Activated CD4-positive, alpha-beta memory T cell treated with anti-CD3 and anti-CD28 coated beads, Interleukin-2, amount 10 ng/mL, durations not matched to agents 7 days and 5 days (primary cell): ENCODE measurements around the gene AMMECR1. TPM values are rescaled to one million over a fixed set of nuclear protein-coding genes. Genes with fewer than 3 reads are reported as not detected.
"Not testable (repeated sequence)": the region's sequence is repeated elsewhere in the genome, so short reads cannot be mapped to it uniquely, and the experiment has no call there.

Experiments
- CTCF ChIA-PET: fragments of 350-600 bp; sonication (Branson Sonifier 250); formaldehyde crosslinking; loops from one replicate; lab custom pipeline; 2021; ENCODE audit warnings: antibody characterized with exemption, inconsistent platforms; lab: Charles Lee
- POLR2A ChIA-PET: fragments of 350-600 bp; sonication (Branson Sonifier 250); formaldehyde crosslinking; loops from one replicate; lab custom pipeline; 2021; ENCODE audit warnings: antibody characterized with exemption; lab: Charles Lee
- DNase-seq: peaks from one replicate; pipeline ENCODE4 v3.0.0-alpha.2; 2020
- H3K27ac Mint-ChIP-seq: one replicate; pipeline ENCODE4 v1.8.0; 2021; ENCODE audit warnings: mild to moderate bottlenecking, mixed read lengths
- H3K27me3 Mint-ChIP-seq: one replicate; pipeline ENCODE4 v1.8.0; 2021; ENCODE audit warnings: mixed read lengths
- H3K36me3 Mint-ChIP-seq: one replicate; pipeline ENCODE4 v1.8.0; 2021; ENCODE audit warnings: low read depth, mixed read lengths
- H3K4me1 Mint-ChIP-seq: one replicate; pipeline ENCODE4 v1.8.0; 2021; ENCODE audit warnings: mixed read lengths
- H3K4me3 Mint-ChIP-seq: one replicate; pipeline ENCODE4 v1.8.0; 2021; ENCODE audit warnings: mild to moderate bottlenecking, mixed read lengths
- H3K9me3 Mint-ChIP-seq: one replicate; pipeline ENCODE4 v1.8.0; 2021; ENCODE audit warnings: mixed read lengths
- total RNA-seq, 2 experiments: library from RNA; stranded (reverse); gene quantifications; one replicate each; pipeline ENCODE4 v1.2.3, GENCODE V29; 2021

Gene AMMECR1
- 10 to 100 TPM; 12.6 to 12.8 TPM for total RNA-seq

- ChIA-PET POLR2A (interaction anchor here (0.6 to 4.0 kb wide), 14 partner anchors 8 to 159 kb away, joined by 3 to 25 read pairs (median 4); no protein-coding TSS in a partner anchor), CTCF (interaction anchor here (1.0 to 2.7 kb wide), 5 partner anchors 89 to 159 kb away, joined by 3 to 12 read pairs (median 8); no protein-coding TSS in a partner anchor)
- Mint-ChIP-seq H3K27me3 (no peaks in the 10 kb centered on the region), H3K9me3 (no peaks in the 10 kb centered on the region), H3K36me3 (peaks cover 5% of the 10 kb centered on the region), H3K4me3 (peak within 1 kb of the TSS; percentile 90), H3K4me1 (peaks cover 29% of the 10 kb centered on the region), H3K27ac (peak within 1 kb of the TSS; percentile 89)
- DNase-seq: peak; percentile 81
These were observed at the start of gene AMMECR1 for GRCh38 chrX:110317820-110318663. Gene AMMECR1 (minus strand): TSS chrX:110318085. CDS start chrX:110318071, 14 bp downstream.

GRCh38 chrX:110363244-110363643 is 45.4 kb upstream of the AMMECR1 start:
- ChIA-PET POLR2A (no interaction called here), CTCF (no interaction called here)
- Mint-ChIP-seq H3K9me3 (no peaks in the 10 kb centered on the region), H3K4me3 (no peak overlapping the region), H3K27ac (no peak overlapping the region), H3K4me1 (no peaks in the 10 kb centered on the region), H3K27me3 (no peaks in the 10 kb centered on the region), H3K36me3 (no peaks in the 10 kb centered on the region)
- no peak for DNase-seq

GRCh38 chrX:110359273-110359672 is 41.4 kb upstream of the AMMECR1 start:
- Mint-ChIP-seq H3K4me1 (no peaks in the 10 kb centered on the region), H3K36me3 (no peaks in the 10 kb centered on the region), H3K9me3 (no peaks in the 10 kb centered on the region), H3K27me3 (no peaks in the 10 kb centered on the region), H3K27ac (no peak overlapping the region), H3K4me3 (no peak overlapping the region)
- ChIA-PET POLR2A (no interaction called here), CTCF (no interaction called here)
- no peak for DNase-seq

- ChIA-PET CTCF (no interaction called here), POLR2A (no interaction called here)
- no peaks in the 10 kb centered on the region for H3K27me3 Mint-ChIP-seq
- H3K27ac Mint-ChIP-seq: no peak within 1 kb of the TSS
- no peaks in the 10 kb centered on the region for H3K9me3 Mint-ChIP-seq
- DNase-seq: no peak
- no peaks in the 10 kb centered on the region for H3K4me1 Mint-ChIP-seq
- no peak within 1 kb of the TSS for H3K4me3 Mint-ChIP-seq
- no peaks in the 10 kb centered on the region for H3K36me3 Mint-ChIP-seq
These were observed 40.7 kb upstream of the AMMECR1 start, which contains the start of gene RTL9 for GRCh38 chrX:110358548-110358947. Gene RTL9 (plus strand): TSS chrX:110358848. CDS start chrX:110450618, 91,770 bp downstream.

- H3K9me3 Mint-ChIP-seq: no peaks in the 10 kb centered on the region
- no peak overlapping the region for H3K27ac Mint-ChIP-seq
- no peaks in the 10 kb centered on the region for H3K4me1 Mint-ChIP-seq
- POLR2A ChIA-PET: no interaction called here
- H3K4me3 Mint-ChIP-seq: no peak overlapping the region
- H3K27me3 Mint-ChIP-seq: no peaks in the 10 kb centered on the region
- no peaks in the 10 kb centered on the region for H3K36me3 Mint-ChIP-seq
- CTCF ChIA-PET: no interaction called here
- no peak for DNase-seq
These were observed 28.8 kb upstream of the AMMECR1 start for GRCh38 chrX:110346681-110347080.

GRCh38 chrX:110341189-110342035 is 23.5 kb upstream of the AMMECR1 start:
- Mint-ChIP-seq H3K27me3 (no peaks in the 10 kb centered on the region), H3K27ac (no peak overlapping the region), H3K4me1 (peaks cover 4% of the 10 kb centered on the region), H3K9me3 (no peaks in the 10 kb centered on the region), H3K4me3 (no peak overlapping the region), H3K36me3 (no peaks in the 10 kb centered on the region)
- ChIA-PET CTCF (interaction anchor here (0.6 to 1.1 kb wide), 2 partner anchors 186 to 195 kb away, joined by 3 read pairs; no protein-coding TSS in a partner anchor), POLR2A (no interaction called here)
- no peak for DNase-seq

GRCh38 chrX:110338935-110339334 is 21.1 kb upstream of the AMMECR1 start:
- no peaks in the 10 kb centered on the region for H3K36me3 Mint-ChIP-seq
- no peak overlapping the region for H3K27ac Mint-ChIP-seq
- POLR2A ChIA-PET: no interaction called here
- DNase-seq: no peak
- no peaks in the 10 kb centered on the region for H3K27me3 Mint-ChIP-seq
- H3K9me3 Mint-ChIP-seq: no peaks in the 10 kb centered on the region
- CTCF ChIA-PET: no interaction called here
- H3K4me1 Mint-ChIP-seq: peaks cover 4% of the 10 kb centered on the region
- H3K4me3 Mint-ChIP-seq: no peak overlapping the region

- POLR2A ChIA-PET, H3K4me3 Mint-ChIP-seq, H3K9me3 Mint-ChIP-seq, H3K27ac Mint-ChIP-seq, CTCF ChIA-PET, H3K36me3 Mint-ChIP-seq, H3K27me3 Mint-ChIP-seq, DNase-seq, H3K4me1 Mint-ChIP-seq: not testable (repeated sequence)
These were observed 15.6 kb upstream of the AMMECR1 start for GRCh38 chrX:110333458-110333857.

- Mint-ChIP-seq H3K9me3 (no peaks in the 10 kb centered on the region), H3K27ac (no peak overlapping the region), H3K4me1 (no peaks in the 10 kb centered on the region), H3K27me3 (no peaks in the 10 kb centered on the region), H3K36me3 (no peaks in the 10 kb centered on the region), H3K4me3 (no peak overlapping the region)
- CTCF ChIA-PET: no interaction called here
- DNase-seq: no peak
- POLR2A ChIA-PET: no interaction called here
These were observed 13.7 kb upstream of the AMMECR1 start for GRCh38 chrX:110331444-110332030.

- CTCF ChIA-PET, DNase-seq, H3K4me1 Mint-ChIP-seq, H3K27ac Mint-ChIP-seq, H3K4me3 Mint-ChIP-seq, H3K27me3 Mint-ChIP-seq, POLR2A ChIA-PET, H3K36me3 Mint-ChIP-seq, H3K9me3 Mint-ChIP-seq: not testable (repeated sequence)
These were observed 10.7 kb upstream of the AMMECR1 start for GRCh38 chrX:110328613-110329012.

GRCh38 chrX:110327336-110327735 is 9.5 kb upstream of the AMMECR1 start:
- Mint-ChIP-seq H3K36me3 (no peaks in the 10 kb centered on the region), H3K9me3 (no peaks in the 10 kb centered on the region), H3K27me3 (no peaks in the 10 kb centered on the region), H3K27ac (no peak overlapping the region), H3K4me3 (no peak overlapping the region), H3K4me1 (no peaks in the 10 kb centered on the region)
- DNase-seq: no peak
- ChIA-PET POLR2A (no interaction called here), CTCF (no interaction called here)

- H3K4me3 Mint-ChIP-seq: no peak overlapping the region
These were observed 8.8 kb upstream of the AMMECR1 start for GRCh38 chrX:110326712-110327111.

GRCh38 chrX:110322603-110323002 is 4.7 kb upstream of the AMMECR1 start:
- CTCF ChIA-PET: no interaction called here
- Mint-ChIP-seq H3K4me1 (peaks cover 4% of the 10 kb centered on the region), H3K36me3 (no peaks in the 10 kb centered on the region), H3K9me3 (no peaks in the 10 kb centered on the region), H3K27me3 (no peaks in the 10 kb centered on the region), H3K4me3 (no peak overlapping the region), H3K27ac (no peak overlapping the region)
- DNase-seq: no peak
- POLR2A ChIA-PET: no interaction called here

More at GRCh38 chrX:110326712-110327111, 8.8 kb upstream of the AMMECR1 start:
- no peaks in the 10 kb centered on the region for H3K36me3 Mint-ChIP-seq
- H3K27ac Mint-ChIP-seq: no peak overlapping the region
- no peak for DNase-seq
- ChIA-PET POLR2A (no interaction called here), CTCF (no interaction called here)
- no peaks in the 10 kb centered on the region for H3K27me3 Mint-ChIP-seq
- H3K4me1 Mint-ChIP-seq: no peaks in the 10 kb centered on the region
- no peaks in the 10 kb centered on the region for H3K9me3 Mint-ChIP-seq
